Nephron (organoid): ENCODE measurements around the gene KDR.

Experiments
- H3K27ac Mint-ChIP-seq, 3 experiments: 2 replicates each; pipeline ENCODE4 v1.8.0; 2020; ENCODE audit warnings: mixed read lengths in 3 of 3, mild to moderate bottlenecking in 2 of 3, moderate library complexity in 1 of 3
- H3K27me3 Mint-ChIP-seq: 2 replicates; pipeline ENCODE4 v1.8.0; 2021; ENCODE audit warnings: low read depth, mild to moderate bottlenecking, moderate library complexity, mixed read lengths
- H3K36me3 Mint-ChIP-seq: 2 replicates; pipeline ENCODE4 v1.8.0; 2020; ENCODE audit warnings: low read depth, mixed read lengths
- H3K4me1 Mint-ChIP-seq: 2 replicates; pipeline ENCODE4 v1.8.0; 2020; ENCODE audit warnings: mixed read lengths
- H3K4me3 Mint-ChIP-seq, 3 experiments: 2 replicates each; pipeline ENCODE4 v1.8.0; 2020; ENCODE audit warnings: mild to moderate bottlenecking in 3 of 3, mixed read lengths in 3 of 3, moderate library complexity in 2 of 3
- H3K9me3 Mint-ChIP-seq: 2 replicates; pipeline ENCODE4 v1.8.0; 2020; ENCODE audit warnings: mixed read lengths
- CTCF ChIP-seq, 3 experiments: fragments of 200-600 bp; sonication (generic); IDR thresholded peaks; one replicate each; pipeline ENCODE4 v1.5.0; 2021; ENCODE audit warnings: antibody characterized with exemption in 3 of 3; ENCODE audit not compliant: unreplicated experiment in 3 of 3

KDR gene

GRCh38 chr4:55162396-55162795, 37.0 kb upstream of the KDR start:
- H3K4me3 Mint-ChIP-seq = no peak overlapping the region
- no peaks in the 10 kb centered on the region for H3K27me3 Mint-ChIP-seq
- H3K27ac Mint-ChIP-seq = peak overlapping the region in 2 of 3 experiments; percentile 6 to 60
- H3K36me3 Mint-ChIP-seq = no peaks in the 10 kb centered on the region
- peaks cover 11% of the 10 kb centered on the region for H3K9me3 Mint-ChIP-seq
- H3K4me1 Mint-ChIP-seq = peaks cover 23% of the 10 kb centered on the region
- no peak for TF ChIP-seq CTCF (IDR thresholded peaks at IDR 0.05; ENCODE audit: unreplicated experiment in 3 of 3)

GRCh38 chr4:55161739-55162138, 36.3 kb upstream of the KDR start:
- TF ChIP-seq CTCF (IDR thresholded peaks at IDR 0.05; ENCODE audit: unreplicated experiment in 3 of 3) = no peak
- H3K36me3 Mint-ChIP-seq = no peaks in the 10 kb centered on the region
- H3K4me1 Mint-ChIP-seq = peaks cover 23% of the 10 kb centered on the region
- no peak overlapping the region for H3K4me3 Mint-ChIP-seq
- H3K27ac Mint-ChIP-seq = peak overlapping the region in 2 of 3 experiments; percentile 6 to 60
- H3K27me3 Mint-ChIP-seq = no peaks in the 10 kb centered on the region
- H3K9me3 Mint-ChIP-seq = peaks cover 7% of the 10 kb centered on the region

- no peaks in the 10 kb centered on the region for H3K36me3 Mint-ChIP-seq
- H3K4me3 Mint-ChIP-seq = no peak overlapping the region
- H3K4me1 Mint-ChIP-seq = peaks cover 29% of the 10 kb centered on the region
- peak overlapping the region in 2 of 3 experiments; percentile 32 to 68 for H3K27ac Mint-ChIP-seq
- no peak for TF ChIP-seq CTCF (IDR thresholded peaks at IDR 0.05; ENCODE audit: unreplicated experiment in 3 of 3)
- H3K27me3 Mint-ChIP-seq = no peaks in the 10 kb centered on the region
- no peaks in the 10 kb centered on the region for H3K9me3 Mint-ChIP-seq
These were observed 34.5 kb upstream of the KDR start for GRCh38 chr4:55159851-55160250.

- TF ChIP-seq CTCF (IDR thresholded peaks at IDR 0.05; ENCODE audit: unreplicated experiment in 3 of 3) = no peak
- Mint-ChIP-seq H3K4me3 (no peak overlapping the region), H3K27ac (no peak overlapping the region), H3K4me1 (peaks cover 29% of the 10 kb centered on the region), H3K9me3 (no peaks in the 10 kb centered on the region), H3K36me3 (no peaks in the 10 kb centered on the region), H3K27me3 (no peaks in the 10 kb centered on the region)
These were observed 33.6 kb upstream of the KDR start for GRCh38 chr4:55158957-55159356.

- Mint-ChIP-seq H3K27me3 (no peaks in the 10 kb centered on the region), H3K4me3 (no peak overlapping the region), H3K36me3 (no peaks in the 10 kb centered on the region), H3K27ac (no peak overlapping the region), H3K9me3 (peaks cover 6% of the 10 kb centered on the region), H3K4me1 (peaks cover 29% of the 10 kb centered on the region)
- no peak for TF ChIP-seq CTCF (IDR thresholded peaks at IDR 0.05; ENCODE audit: unreplicated experiment in 3 of 3)
These were observed 32.3 kb upstream of the KDR start for GRCh38 chr4:55157559-55158277.

GRCh38 chr4:55154933-55155332, 29.5 kb upstream of the KDR start:
- Mint-ChIP-seq H3K27ac (peak overlapping the region in 1 of 3 experiments; percentile 48), H3K9me3 (peaks cover 9% of the 10 kb centered on the region), H3K4me1 (peaks cover 11% of the 10 kb centered on the region), H3K27me3 (no peaks in the 10 kb centered on the region), H3K4me3 (no peak overlapping the region), H3K36me3 (no peaks in the 10 kb centered on the region)
- no peak for TF ChIP-seq CTCF (IDR thresholded peaks at IDR 0.05; ENCODE audit: unreplicated experiment in 3 of 3)
